DMS53 (cell line): ENCODE results near the gene CACNB2.

Source experiments
- DNase-seq: peaks from one replicate; lab custom pipeline; 2025; lab: John Stamatoyannopoulos, UW

The CACNB2 gene

DNA sequence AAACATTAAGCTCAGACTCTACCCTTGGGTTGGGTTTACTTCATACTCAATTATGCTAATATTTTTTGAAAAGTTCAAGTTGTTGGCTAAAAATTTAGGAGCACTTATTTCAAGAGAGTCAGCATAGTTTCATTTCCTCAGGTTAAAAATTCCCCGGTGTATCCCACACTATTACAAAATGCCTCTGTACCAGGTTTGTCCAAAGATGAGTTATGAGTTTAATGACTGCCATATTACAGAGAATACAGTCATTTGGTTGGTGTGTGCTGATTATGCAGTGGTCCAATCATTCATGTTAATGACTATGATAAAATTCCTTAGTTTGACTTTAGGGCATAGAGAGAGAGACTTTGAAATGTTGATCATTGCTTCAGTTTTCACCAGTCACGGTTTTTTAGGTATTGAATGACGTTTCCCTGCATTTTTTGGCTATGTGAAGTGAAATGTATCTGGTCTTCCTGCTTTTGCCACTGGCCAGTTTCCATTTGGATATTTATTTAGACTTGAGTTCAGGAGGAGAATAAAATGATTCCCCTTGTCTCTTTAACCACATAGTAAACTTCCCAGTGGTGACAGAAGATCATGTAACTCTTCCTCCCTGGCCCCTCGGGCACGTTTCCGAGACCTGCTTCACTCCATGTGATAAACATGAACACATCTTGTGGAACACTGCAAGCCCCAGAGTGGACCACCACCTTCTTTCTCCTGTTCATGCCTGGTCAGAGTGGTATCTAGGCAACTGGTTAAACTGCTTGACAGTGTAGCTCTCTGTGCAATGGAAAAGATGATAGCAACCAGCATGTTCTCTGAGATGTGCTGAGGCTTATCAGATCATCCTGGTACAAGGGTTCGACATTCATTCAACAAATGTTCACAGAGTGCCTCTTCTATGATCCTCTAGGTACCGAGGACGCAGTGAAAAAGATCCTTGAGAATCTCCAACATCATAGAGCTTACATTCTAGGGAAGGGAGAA is 153.6 kb downstream of the CACNB2 start:
- no peak for DNase-seq

DNA sequence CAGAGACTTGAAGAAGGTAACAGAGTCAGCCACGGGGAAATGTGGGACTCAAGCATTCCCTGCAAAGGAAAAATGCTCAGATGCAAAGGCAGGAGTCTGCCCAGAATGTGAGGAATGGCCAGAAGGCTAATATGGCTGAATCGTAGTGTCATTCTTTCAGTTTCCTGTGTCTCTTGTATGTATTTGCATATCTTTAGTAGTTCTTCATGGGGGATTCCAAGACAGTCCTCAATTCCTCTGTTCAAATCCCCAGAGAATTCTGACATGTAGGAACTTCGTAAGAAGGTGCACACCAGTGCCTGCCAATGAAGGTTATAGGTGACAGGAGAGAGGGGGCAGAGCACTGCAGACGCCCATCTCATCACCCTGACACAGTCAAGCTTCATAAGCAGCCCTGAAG is 154.4 kb downstream of the CACNB2 start:
- no peak for DNase-seq

DNA sequence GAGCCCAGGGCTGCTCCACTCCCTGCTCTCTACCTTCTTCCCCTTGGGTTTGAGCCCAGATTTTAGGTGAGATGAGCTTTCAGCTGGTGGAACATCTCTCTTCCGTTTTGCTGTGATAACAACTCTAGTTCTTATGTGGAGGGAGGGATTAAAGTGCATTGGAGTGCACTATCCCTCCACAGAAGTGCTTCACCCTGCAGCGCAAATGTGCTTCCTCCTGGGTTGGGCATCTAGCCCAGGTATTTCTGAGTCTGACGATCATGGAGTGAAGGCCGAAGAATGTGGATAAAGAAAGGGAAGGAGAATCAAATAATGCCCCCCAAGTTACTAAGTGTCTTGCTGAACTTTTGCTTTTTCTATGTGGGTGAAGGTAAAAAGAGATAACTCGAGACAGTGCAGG is 157.4 kb downstream of the CACNB2 start:
- no peak for DNase-seq

DNA sequence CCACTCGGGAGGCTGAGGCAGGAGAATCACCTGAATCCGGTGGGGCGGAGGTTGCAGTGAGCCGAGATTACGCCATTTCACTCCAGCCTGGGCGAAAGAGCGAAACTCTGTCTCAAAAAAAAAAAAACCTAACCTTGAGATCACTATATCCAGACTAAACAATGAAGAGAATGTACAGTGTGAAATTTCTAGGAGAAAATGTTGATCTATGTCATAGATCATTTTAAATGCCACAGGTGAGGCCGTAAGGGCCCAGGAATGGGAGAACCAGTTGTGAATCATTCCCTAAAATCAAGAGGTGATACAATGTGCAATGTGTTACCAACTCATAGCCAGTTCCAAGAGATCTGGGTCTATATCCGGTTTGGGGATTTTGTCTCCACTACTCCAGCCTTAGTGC is 158.0 kb downstream of the CACNB2 start:
- DNase-seq: no peak

DNA sequence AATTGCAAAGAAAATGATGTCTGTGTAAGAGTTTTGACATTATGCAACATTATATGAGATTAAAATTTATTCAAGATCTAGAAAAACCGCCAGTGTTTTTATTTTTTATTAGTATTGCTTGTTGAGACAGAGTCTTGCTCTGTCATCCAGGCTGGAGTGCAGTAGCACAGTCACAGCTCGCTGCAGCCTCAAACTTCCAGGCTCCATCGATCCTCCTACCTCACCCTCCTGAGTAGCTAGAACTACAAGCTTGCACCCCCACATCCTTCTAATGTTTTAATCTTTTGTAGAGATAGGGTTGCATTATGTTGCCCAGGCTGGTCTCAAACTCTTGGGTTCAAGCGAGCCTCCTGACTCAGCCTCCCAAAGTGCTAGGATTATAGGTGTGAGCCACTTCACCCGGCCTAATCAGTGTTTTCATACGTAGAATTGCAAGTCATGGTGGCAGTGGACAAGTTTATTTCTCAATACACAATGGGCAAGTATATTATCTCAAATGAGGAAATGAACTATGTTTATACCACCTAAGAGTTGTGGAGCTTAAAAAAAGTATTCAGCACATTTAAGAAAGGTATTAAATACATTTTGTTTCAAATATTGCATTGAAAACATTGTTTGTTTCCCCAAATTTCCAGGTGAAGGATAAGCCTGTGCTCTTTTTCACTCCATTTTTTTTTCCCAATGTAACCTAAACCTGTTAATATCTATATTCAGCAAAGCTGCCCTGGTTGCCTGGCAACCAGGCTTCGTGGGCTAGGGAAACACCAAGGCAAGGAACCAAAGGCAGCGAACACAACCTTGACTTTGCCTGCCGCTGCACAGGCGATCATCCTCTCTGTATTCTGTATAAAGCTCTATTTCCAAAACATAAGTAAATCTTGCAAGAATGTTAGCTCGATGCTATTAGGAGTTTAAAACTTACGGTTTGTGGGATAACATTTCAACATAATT is 163.9 kb downstream of the CACNB2 start:
- DNase-seq: peak; percentile 55

DNA sequence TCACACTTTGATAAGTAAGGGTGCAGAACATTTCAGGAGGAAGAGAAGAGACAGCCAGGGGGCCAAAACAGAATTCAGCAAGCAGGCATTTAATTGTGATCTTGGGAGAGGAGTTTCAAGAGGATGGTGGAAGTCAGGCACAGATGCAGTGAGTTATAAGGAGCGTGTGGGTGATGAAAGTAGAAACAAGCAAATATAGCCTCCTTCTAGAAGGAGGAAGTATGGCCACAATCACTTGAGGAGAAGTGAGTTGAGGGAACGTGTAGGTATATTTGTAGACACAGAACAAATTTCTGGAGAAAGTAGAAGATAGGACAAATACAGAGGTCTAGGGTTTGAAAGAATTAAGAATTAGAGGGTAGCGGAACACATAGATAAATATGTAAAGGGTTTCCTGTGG is 165.8 kb downstream of the CACNB2 start:
- DNase-seq: no peak

DNA sequence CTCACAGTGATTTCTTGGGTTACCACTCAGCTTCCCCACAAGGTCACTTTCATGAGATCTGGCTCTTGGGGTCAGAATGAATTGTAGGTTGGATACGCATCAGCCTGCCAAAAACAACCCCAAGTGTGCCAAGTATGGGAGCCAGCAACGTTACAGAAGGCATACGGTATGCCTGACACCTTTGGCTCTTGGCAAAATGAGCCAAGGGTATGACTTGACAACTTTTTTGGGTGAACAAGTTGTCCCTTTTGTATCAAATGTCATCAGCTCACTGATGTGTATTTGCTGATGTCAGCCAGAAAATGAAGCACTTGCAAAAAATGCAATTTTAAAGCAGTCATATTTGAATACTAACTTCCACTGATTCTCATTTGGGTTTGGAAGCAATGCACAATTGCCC is 168.4 kb downstream of the CACNB2 start:
- DNase-seq: no peak

DNA sequence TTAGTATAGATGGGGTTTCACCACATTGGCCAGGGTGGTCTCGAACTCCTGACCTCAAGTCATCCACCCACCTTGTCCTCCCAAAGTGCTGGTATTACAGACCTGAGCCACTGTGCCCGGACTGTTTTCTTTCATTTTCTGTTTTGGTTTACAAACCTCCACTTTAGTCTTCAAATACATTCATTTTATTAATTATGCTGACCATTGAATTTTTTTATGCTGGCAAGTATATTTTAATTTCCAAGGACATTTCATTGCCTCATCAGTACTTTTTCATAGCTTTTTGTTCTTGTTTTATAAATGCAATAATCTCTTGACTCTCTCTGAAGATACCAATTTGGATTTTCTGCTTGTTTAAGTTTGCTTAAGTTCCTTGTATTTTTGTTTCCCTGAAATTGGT is 170.5 kb downstream of the CACNB2 start:
- DNase-seq: no peak

DNA sequence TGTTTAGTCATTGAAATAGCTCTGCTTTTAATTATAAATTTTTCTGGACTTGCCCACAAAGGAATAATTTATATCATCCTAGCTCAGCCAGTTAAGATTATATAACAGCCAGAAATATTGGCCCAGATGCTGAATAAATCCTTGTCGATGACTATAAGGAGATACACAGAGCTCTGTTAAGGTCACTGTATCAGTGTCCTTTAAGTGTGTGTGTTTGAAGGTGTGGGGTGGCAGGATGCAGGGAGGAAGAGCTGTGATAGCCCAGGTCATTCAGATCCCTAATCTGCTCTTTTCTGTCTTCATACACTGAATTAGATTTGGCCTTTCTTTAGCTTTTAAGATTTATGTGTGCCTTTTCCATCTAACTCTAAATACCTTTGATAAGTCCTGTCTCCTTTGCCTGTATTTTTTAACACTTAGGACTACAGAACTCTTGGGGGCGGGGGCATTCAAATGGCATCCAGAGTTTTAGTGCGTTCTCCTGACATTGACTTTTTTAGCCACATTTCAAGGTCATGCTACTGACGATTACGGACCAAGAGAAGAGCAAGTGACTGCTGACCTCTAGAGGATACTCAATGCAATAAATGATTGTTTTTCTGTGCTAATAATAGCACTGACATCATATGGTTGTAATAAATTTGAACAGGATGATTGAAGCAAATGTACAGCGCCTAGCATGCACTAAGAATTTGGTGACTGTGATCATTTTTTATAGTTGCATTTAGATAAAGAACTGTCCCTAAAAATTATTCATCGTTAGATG is 172.3 kb downstream of the CACNB2 start:
- DNase-seq: peak; percentile 82

DNA sequence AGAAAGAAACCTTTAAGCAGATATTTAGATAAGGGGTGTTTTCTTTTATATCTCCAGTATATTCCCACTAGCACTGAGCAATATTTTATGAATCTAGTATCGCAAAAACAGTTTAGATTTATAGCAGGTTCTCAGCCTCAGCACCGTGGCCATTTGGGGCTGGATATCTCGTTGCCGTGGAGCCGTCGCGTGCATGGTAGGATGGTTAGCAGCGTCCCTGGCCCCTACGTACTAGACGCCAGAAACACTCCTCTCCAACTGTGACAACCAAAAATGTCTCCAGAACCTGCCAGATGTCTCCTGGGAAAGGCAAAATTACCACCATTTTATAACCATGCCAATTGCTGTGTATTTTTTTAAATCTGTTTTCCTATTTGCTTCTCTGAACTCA is 172.9 kb downstream of the CACNB2 start:
- no peak for DNase-seq

DNA sequence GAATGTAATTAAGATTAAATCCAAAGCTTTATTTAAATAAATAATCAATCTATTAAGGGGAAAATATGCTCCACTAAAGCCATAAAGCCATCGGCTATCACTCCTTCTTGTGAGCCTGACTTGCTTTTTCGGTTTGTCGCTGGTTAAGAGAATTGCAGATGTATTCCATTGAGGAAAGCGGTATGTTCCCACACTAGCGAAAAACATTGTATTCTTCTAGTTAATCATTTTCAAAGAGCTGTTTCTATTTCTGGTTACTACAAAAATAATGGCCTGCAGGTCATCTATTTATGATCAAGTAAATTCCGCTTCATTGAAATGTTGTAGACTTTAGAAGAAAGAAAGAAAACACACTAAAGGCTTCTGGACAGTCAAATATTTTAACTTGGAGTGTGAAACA is 173.4 kb downstream of the CACNB2 start:
- DNase-seq: no peak

DNA sequence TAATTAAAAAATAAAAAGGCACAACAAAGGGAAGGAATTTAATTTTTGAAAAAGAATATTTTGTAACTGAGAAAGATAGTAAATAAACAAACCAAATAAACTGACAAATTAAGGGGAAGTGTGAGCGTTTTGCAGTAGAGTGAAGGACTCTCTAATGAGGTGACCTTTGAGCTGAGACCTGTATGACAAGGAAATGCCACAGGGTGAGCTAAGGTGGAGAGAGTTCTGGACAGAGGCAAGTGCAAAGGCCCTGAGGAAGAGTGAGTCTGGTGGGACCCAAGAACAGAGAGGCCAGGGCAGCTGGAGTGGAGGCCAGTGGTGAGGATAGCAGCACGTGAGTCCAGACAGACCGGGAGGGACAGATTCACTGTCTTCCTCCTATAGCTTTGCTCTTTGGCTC is 179.4 kb downstream of the CACNB2 start:
- DNase-seq: no peak

DNA sequence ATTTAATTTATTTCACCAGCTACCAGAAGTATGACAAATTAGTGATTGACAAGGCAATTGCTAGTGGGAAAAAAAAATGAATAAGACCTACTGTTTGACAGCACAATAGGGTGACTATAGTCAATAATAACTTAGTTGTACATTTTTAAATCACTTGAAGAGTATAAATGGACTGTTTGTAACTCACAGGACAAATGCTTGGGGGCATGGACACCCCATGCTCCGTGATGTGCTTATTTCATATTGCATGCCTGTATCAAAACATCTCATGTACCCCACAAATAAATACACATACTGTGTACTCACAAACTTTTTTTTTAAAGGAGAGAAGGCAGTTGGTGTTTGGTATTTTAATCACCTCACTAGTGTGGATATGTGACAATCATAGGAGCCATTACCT is 181.1 kb downstream of the CACNB2 start:
- no peak for DNase-seq

DNA sequence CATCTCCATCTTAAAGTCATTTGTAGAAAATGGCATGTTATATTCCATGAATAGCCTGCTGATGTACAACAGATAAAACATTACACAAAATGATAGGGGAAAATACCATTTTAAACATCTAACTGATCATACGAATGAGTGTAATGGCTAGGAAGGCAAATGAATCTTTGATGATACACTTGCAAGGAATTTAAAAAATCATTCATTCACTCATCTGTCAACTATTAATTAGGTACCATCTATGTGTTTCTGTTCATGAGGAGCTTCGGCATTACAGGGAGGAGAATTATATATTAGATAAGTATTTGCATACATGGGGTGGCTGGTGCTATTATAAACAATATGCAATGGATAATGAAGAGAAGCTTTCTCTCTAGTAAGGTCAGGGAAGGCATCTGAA is 183.7 kb downstream of the CACNB2 start:
- DNase-seq: no peak

DNA sequence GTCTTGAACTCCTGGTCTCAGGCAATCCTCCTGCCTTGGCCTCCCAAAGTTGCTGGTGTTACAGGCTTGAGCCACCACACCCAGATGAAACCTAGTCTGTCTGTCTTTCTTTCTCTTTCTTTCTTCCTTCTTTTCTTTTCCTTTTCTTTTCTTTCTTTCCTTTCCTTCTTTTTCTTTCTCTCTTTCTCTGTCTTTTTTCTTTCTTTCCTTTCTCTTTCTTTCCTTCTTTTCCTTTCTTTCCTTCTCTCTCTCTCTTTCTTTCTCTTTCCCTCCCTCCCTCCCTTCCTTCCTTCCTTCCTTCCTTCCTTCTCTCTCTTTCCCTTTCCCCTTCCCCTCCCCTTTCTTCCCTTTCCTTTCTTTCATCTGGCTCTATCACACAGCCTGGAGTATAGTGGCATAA is 185.2 kb downstream of the CACNB2 start:
- no peak for DNase-seq

DNA sequence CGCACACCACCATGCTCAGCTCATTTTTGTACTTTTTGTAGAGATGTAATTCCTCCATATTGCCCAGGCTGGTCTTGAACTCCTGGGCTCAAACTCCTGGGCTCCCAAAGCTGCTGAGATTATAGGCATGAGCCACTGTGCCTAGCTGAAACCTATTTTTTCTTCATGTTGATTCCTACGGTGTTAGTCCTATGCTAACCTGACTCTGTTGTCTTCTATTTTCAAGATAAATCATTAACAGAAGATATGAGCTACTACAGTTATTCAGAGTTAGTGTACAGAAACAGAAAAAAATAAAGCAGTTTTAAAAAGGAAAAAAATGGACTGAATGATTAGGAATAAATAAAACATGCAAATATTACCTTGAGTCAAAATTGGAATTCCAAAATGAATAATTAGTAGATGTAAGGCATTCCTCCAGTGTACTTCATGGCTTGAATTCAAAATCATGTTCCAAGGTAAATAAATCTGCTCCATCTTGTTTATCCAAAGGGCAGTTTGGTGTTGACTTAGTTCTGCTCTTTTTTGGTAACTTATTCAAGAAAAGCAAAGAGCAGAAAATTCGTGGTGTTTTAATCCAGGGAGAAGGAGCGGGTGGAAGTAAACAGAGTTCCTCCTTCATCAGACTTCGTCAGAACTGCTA is 185.8 kb downstream of the CACNB2 start:
- peak; percentile 29 for DNase-seq

DNA sequence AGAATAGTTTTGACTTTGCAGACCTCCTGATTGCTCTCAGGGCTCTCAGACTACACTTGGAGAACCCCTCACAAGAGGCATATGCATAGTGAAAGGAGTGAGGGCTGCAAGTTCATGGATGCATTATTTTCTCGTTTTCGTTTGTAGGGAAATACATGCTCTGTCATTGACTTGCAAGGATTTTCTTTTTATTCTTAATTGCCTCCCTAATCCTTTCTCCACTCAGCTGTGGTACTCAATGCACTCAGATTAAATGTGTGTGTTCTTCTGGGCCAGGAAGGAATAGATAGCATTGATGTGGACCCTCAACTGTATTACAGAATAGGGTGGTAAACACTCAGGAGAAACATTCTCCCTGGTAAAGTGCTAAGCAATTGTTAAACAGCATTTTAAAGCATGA is 188.7 kb downstream of the CACNB2 start:
- no peak for DNase-seq

DNA sequence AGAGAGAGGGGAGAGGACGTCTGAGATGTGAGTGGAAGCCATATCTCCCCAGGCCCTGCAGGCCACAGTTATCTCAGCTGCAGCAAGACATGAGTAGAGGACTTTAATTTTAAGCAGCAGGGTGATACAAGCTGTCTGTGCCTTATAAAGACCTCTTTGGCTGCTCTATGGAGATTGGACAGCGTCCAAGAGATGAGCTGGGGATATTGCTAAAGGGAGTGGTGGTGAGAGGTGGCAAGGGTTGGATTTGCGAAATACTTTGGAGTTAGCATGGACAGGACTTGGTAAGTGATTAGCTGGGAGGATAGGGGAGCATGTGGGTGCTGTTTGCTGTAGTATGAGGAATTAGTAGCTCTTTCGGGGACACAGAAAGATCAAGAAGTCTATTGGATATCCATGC is 191.8 kb downstream of the CACNB2 start:
- DNase-seq: no peak

DNA sequence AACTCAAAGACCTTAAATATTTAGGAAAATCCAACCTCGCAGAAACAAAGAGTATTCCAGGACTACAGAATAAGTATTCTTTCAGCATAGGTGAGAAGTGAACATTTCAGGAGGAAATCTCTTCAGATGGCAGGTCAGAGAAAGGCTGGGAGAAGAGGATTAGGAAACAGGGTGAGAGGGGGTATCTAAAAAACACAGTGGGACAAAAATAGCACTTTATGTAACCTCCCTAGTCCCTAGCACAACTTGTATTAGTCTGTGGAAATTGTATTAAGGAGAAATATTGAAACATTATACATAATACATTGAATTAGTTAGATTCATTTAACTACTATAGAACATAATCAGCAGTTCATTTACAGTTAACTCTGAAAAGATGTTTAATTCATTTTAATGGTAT is 192.3 kb downstream of the CACNB2 start:
- no peak for DNase-seq

DNA sequence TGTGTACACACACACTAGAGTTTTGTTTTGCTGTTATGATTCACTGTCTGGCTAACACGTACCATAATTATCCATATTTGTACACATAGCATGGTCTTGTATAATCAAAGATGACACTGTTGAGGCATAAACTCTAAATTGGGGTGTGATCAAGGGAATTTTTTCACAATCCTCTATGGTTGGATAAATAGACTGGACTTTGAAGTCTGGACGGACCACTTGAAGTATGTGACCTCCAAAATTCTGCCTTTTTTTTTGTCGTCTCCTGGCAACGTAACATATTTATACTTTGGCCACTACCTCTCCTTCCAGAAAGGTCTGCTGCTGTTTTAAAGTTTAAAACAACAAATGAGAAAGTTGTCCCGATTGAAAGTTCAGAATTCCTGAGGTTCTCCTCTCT is 193.4 kb downstream of the CACNB2 start:
- DNase-seq: no peak

DNA sequence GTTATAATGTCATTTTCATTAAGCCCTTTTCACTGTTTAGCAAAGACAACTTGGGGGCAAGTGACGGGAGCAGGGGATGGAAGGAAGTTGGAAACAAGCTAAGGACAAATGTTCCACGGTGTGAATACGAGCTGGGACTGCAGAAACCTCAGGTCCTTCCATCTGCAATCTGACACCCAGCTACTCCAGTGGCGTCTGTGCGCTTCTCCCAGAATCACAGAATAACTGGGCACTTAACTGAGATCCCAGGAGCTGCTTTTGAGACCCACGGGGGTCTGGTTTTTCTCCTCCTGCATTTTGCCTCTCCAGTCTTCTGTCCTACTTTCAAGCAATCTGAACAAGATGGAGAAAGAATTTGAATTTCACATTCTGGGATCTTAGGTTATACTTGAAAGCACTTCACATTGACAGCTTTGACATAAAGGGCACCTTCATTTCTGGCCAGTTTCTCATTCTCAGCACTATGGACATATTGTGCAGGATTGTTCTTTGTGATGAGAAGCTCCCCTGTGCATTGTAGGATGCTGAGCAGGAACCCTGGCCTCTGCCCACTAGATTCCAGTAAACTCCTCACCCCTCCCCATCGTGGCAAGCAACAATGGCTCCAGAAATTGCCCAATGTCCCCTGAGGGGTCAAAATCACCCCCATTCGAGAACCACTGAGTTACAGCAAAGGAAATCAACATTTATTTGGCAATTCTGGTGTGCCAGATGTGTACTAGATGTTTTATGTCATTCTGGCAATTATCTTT is 194.1 kb downstream of the CACNB2 start:
- DNase-seq: no peak
